Panc1 (cell line): ENCODE measurements around the gene SLC38A10. TPM values are rescaled to one million over a fixed set of nuclear protein-coding genes. Genes with fewer than 3 reads are reported as not detected.

ENCODE experiments used
- ATAC-seq: fragments of 200-7000 bp; cut with Tn5 transposase; 2 replicates; pipeline ENCODE4 v1.9.1; 2020; ENCODE audit warnings: mild to moderate bottlenecking, moderate library complexity
- BruUV-seq: library from RNA; stranded (reverse); fragments of 400-500 nt; replicated peaks from 2 replicates; lab custom pipeline; 2021; lab: Mats Ljungman, UMichigan
- CTCF ChIA-PET: fragments of 300-600 bp; sonication (Branson Sonifier 250); formaldehyde crosslinking; loops from one replicate; lab custom pipeline; 2022; ENCODE audit warnings: antibody characterized with exemption; lab: Charles Lee
- POLR2A ChIA-PET: fragments of 300-600 bp; sonication (Branson Sonifier 250); formaldehyde crosslinking; loops from one replicate; lab custom pipeline; 2022; ENCODE audit warnings: antibody characterized with exemption; lab: Charles Lee
- DNase-seq: peaks from one replicate; pipeline ENCODE4 v3.0.0-alpha.2; 2010; ENCODE audit warnings: low read depth, low spot score
- H3K27ac ChIP-seq: 2 replicates; pipeline ENCODE4 v1.5.1; 2011; ENCODE audit warnings: mild to moderate bottlenecking, low read length, inconsistent platforms
- H3K27me3 ChIP-seq: fragments of 200-500 bp; sonication (Bioruptor generic); 2 replicates; pipeline ENCODE4 v1.6.0; 2014; ENCODE audit warnings: low read length, inconsistent platforms; ENCODE audit not compliant: control insufficient read depth, insufficient read depth
- H3K36me3 ChIP-seq: fragments of 200-500 bp; sonication (Bioruptor generic); 2 replicates; pipeline ENCODE4 v1.5.1; 2014; ENCODE audit warnings: inconsistent platforms, mild to moderate bottlenecking, low read length, moderate library complexity; ENCODE audit not compliant: control insufficient read depth, insufficient read depth
- H3K4me1 ChIP-seq: 2 replicates; pipeline ENCODE4 v1.5.1; 2011; ENCODE audit warnings: inconsistent platforms, mild to moderate bottlenecking, low read length, moderate library complexity; ENCODE audit not compliant: control insufficient read depth, insufficient read depth
- H3K4me3 ChIP-seq, 2 experiments: 2 replicates each; pipeline ENCODE4 v1.5.1; 2011 to 2012; ENCODE audit warnings: low read depth in 2 of 2, low read length in 2 of 2, mild to moderate bottlenecking in 2 of 2, inconsistent platforms in 1 of 2, moderate library complexity in 1 of 2
- H3K9me3 ChIP-seq: fragments of 200-500 bp; sonication (Bioruptor generic); 2 replicates; pipeline ENCODE4 v1.5.1; 2014; ENCODE audit warnings: low read depth, mild to moderate bottlenecking, inconsistent platforms, low read length, moderate library complexity; ENCODE audit not compliant: control insufficient read depth, insufficient read depth
- POLR2AphosphoS5 ChIP-seq: IDR thresholded peaks from 2 replicates; pipeline ENCODE4 v1.6.1; 2012; ENCODE audit warnings: mild to moderate bottlenecking, low read depth, low read length, moderate library complexity
- REST ChIP-seq, 2 experiments: IDR thresholded peaks; 2 replicates each; pipeline ENCODE4 v1.6.1; 2011 to 2012; ENCODE audit warnings: low read depth in 2 of 2, control low read depth in 1 of 2, low read length in 1 of 2, mild to moderate bottlenecking in 1 of 2, moderate library complexity in 1 of 2; ENCODE audit not compliant: insufficient read depth in 1 of 2
- SIN3A ChIP-seq: IDR thresholded peaks from 2 replicates; pipeline ENCODE4 v1.6.1; 2012; ENCODE audit warnings: low read depth, mild to moderate bottlenecking, low read length, moderate library complexity, borderline replicate concordance; ENCODE audit not compliant: insufficient read depth
- TCF7L2 ChIP-seq: IDR thresholded peaks from 2 replicates; pipeline ENCODE4 v1.6.1; 2011; ENCODE audit warnings: mild to moderate bottlenecking, low read depth, low read length, inconsistent platforms
- in situ Hi-C: cut with HindIII; loops from 2 replicates; pipeline ENCODE4 v1.10.0; 2016; ENCODE audit warnings: low sequenced_read_pairs, low pct_unique_long_range_greater_than_20kb
- intact Hi-C: fragments of 100-400 bp; cut with micrococcal nuclease; formaldehyde crosslinking; loops from one replicate; pipeline ENCODE4 v1.10.0; 2022; ENCODE audit not compliant: unreplicated experiment
- total RNA-seq: library from RNA; stranded (reverse); gene quantifications from one replicate; pipeline ENCODE4 v1.2.1, GENCODE V29; 2021; ENCODE audit not compliant: unreplicated experiment
- TF ChIP-seq, protein P1 (sequence below): fragments of 450-650 bp; IDR thresholded peaks from 2 replicates; pipeline ENCODE4 v1.5.1; 2017; ENCODE audit warnings: mild to moderate bottlenecking

SLC38A10 gene
- total RNA-seq, 1 experiment from 2014 or later = 188 TPM

- Histone ChIP-seq H3K4me1 (peaks cover 64% of the 10 kb centered on the region), H3K27ac (peak overlapping the region; percentile 97), H3K4me3 (peak overlapping the region in 1 of 2 experiments; percentile 30; a peak in 2 of 4 replicates), H3K27me3 (no peaks in the 10 kb centered on the region), H3K9me3 (no peaks in the 10 kb centered on the region), H3K36me3 (no peaks in the 10 kb centered on the region)
- ChIA-PET CTCF (interaction anchor here (1.0 kb wide), 1 partner anchor 21 kb away, joined by 5 read pairs; no protein-coding TSS in a partner anchor), POLR2A (interaction anchor here (0.6 to 0.9 kb wide), 2 partner anchors 27 to 35 kb away, joined by 3 to 6 read pairs; no protein-coding TSS in a partner anchor)
- BruUV-seq = no TSS peak
- TF ChIP-seq REST (IDR thresholded peaks at IDR 0.05; ENCODE audit: insufficient read depth in 1 of 2, low read depth in 2 of 2, low read length in 1 of 2) (no peak), SIN3A (no peak)
- intact Hi-C loops = no loop called here
- in situ Hi-C loops = no loop called here
- DNase-seq (no peak), ATAC-seq (peak; percentile 46)
These were observed 35.1 kb upstream of the SLC38A10 start for GRCh38 chr17:81329927-81330883.

DNA sequence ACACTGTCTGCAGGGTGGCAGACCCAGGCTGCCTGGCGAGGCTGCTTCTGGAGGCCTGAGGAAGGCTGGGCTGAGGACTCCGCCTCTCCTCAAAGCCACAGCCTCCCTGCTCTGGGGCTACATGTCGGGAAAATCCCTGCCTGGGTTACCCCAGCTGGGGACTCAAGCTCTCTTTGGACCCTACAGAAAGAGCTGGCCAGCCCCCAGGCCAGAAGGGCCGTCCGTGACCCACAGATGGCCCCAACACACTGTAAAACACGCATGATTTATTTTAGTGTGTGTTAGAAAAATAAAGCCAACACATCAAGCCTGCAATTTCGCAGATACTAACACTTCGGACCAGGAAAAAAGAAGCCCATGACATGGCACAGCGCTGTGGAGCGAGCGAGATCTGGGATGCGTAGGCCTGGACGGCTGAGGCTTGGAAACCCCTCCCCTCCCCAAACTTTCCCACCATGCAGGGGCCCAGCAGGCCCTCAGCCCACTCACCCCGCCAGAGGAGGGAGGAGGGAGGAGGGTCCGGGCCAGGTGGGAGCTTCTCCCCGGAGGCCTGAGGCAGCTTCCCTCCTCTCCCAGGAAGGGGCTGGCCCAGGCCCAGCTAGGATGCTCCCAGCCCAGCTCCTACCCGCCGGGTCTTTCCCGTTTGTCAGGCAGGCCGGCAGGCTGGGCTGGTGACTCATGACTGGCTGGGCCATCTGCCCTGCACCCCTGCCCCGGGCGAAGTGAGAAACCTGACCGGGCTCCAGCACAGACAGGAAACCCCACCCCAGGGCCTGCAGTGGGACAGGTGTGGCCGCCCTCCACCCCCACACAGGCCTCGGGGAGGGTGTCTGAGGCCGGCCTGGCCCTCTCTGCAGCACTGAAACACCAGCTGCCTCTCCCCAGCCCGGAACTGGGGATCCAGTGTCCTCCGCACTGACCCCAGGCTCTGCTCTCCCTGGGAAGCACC, 34.1 kb upstream of the SLC38A10 start:
- TF ChIP-seq REST (IDR thresholded peaks at IDR 0.05; ENCODE audit: insufficient read depth in 1 of 2, low read depth in 2 of 2, low read length in 1 of 2) = 0 out of 4 replicates have a peak, but pooled peaks of 1 of the 2 experiments have one; percentile 43
- TF ChIP-seq, protein P1, sequence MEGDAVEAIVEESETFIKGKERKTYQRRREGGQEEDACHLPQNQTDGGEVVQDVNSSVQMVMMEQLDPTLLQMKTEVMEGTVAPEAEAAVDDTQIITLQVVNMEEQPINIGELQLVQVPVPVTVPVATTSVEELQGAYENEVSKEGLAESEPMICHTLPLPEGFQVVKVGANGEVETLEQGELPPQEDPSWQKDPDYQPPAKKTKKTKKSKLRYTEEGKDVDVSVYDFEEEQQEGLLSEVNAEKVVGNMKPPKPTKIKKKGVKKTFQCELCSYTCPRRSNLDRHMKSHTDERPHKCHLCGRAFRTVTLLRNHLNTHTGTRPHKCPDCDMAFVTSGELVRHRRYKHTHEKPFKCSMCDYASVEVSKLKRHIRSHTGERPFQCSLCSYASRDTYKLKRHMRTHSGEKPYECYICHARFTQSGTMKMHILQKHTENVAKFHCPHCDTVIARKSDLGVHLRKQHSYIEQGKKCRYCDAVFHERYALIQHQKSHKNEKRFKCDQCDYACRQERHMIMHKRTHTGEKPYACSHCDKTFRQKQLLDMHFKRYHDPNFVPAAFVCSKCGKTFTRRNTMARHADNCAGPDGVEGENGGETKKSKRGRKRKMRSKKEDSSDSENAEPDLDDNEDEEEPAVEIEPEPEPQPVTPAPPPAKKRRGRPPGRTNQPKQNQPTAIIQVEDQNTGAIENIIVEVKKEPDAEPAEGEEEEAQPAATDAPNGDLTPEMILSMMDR = no peak
- peak; percentile 45; the same call in 1 of the 2 replicates for TF ChIP-seq SIN3A
- no peak for TF ChIP-seq TCF7L2
- peak; percentile 62 for TF ChIP-seq POLR2AphosphoS5
- no peaks in the 10 kb centered on the region for H3K9me3 ChIP-seq
- H3K27me3 ChIP-seq = no peaks in the 10 kb centered on the region
- peak overlapping the region; percentile 97 for H3K27ac ChIP-seq
- ChIA-PET CTCF (interaction anchor here (1.0 kb wide), 1 partner anchor 20 kb away, joined by 5 read pairs; no protein-coding TSS in a partner anchor), POLR2A (interaction anchor here (0.6 to 0.9 kb wide), 2 partner anchors 26 to 36 kb away, joined by 3 to 6 read pairs; no protein-coding TSS in a partner anchor)
- ATAC-seq (peak; percentile 83), DNase-seq (no peak)
- peaks cover 55% of the 10 kb centered on the region for H3K4me1 ChIP-seq
- intact Hi-C loops = no loop called here
- H3K36me3 ChIP-seq = no peaks in the 10 kb centered on the region
- no TSS peak for BruUV-seq
- peak overlapping the region in 1 of 2 experiments; percentile 36; a peak in 2 of 4 replicates for H3K4me3 ChIP-seq
- in situ Hi-C loops = no loop called here
